Measurements from ENCODE around the gene UBE2E1.
A peak's percentile ranks its signal among the peaks of the same experiment; 100 is the strongest.
"Not testable (repeated sequence)": the region's sequence is repeated elsewhere in the genome, so short reads cannot be mapped to it uniquely, and the experiment has no call there.

Gene UBE2E1

DNA sequence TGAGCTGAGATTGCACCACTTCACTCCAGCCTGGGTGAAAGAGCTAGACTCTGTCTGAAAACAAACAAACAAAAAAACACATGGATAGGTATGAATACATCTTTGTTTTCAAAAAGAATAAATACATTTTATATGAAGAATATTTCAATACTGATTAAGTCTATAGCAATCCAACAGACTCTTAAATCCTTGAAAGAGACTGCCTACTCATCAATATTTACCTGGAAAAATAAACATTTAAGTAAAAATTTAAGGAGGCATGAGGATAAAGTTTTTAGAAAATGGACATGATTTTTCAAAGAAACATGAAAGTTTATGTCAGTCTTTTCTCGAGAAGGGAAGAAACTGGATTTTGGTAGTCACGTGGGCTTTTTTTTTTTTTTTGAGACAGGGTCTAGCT is 105.6 kb downstream of the UBE2E1 start:
- no peaks in the 10 kb centered on the region for H3K4me1 ChIP-seq (ENCODE audit: control insufficient read depth, insufficient read depth, low read length)
- H3K9ac ChIP-seq (ENCODE audit: low read length), result no peak overlapping the region
- no peak overlapping the region for H3K4me3 ChIP-seq (ENCODE audit: low read length)
- H3K36me3 ChIP-seq (ENCODE audit: control insufficient read depth, insufficient read depth, low read length), result no peaks in the 10 kb centered on the region
- no peaks in the 10 kb centered on the region for H3K27me3 ChIP-seq (ENCODE audit: control insufficient read depth, insufficient read depth, low read length)
- H3K9me3 ChIP-seq (ENCODE audit: control insufficient read depth, low read length), result no peaks in the 10 kb centered on the region

DNA sequence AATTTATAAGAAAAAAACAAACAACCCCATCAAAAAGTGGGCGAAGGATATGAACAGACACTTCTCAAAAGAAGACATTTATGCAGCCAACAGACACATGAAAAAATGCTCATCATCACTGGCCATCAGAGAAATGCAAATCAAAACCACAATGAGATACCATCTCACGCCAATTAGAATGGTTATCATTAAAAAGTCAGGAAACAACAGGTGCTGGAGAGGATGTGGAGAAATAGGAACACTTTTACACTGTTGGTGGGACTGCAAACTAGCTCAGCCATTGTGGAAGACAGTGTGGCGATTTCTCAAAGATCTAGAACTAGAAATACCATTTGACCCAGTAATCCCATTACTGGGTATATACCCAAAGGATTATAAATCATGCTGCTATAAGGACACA is 106.6 kb downstream of the UBE2E1 start:
- H3K4me3 ChIP-seq (ENCODE audit: low read length); H3K27me3 ChIP-seq (ENCODE audit: control insufficient read depth, insufficient read depth, low read length); H3K9me3 ChIP-seq (ENCODE audit: control insufficient read depth, low read length); H3K36me3 ChIP-seq (ENCODE audit: control insufficient read depth, insufficient read depth, low read length); H3K4me1 ChIP-seq (ENCODE audit: control insufficient read depth, insufficient read depth, low read length); H3K9ac ChIP-seq (ENCODE audit: low read length): not testable (repeated sequence)

DNA sequence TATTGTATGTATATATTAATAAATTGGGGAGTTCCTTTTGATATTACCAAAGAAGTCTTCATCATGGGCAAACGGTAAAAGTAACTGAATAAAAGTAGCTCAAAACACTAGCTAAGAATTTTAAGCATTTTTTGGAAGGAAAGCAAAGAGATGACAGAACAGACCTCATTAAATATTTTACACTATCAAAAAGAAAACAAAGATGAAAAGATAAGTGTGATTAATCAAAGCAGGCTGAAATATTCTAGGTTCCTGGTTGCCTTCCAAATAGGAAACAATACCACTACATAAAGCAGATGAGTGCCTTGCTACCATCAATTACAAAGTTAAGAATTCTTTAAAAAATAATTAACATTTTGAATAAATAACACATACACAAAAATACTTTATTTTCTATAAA is 107.4 kb downstream of the UBE2E1 start:
- Histone ChIP-seq H3K36me3 (ENCODE audit: control insufficient read depth, insufficient read depth, low read length) (no peaks in the 10 kb centered on the region), H3K4me1 (ENCODE audit: control insufficient read depth, insufficient read depth, low read length) (peaks cover under 1% of the 10 kb centered on the region), H3K9me3 (ENCODE audit: control insufficient read depth, low read length) (no peaks in the 10 kb centered on the region), H3K27me3 (ENCODE audit: control insufficient read depth, insufficient read depth, low read length) (no peaks in the 10 kb centered on the region), H3K4me3 (ENCODE audit: low read length) (no peak overlapping the region), H3K9ac (ENCODE audit: low read length) (no peak overlapping the region)

DNA sequence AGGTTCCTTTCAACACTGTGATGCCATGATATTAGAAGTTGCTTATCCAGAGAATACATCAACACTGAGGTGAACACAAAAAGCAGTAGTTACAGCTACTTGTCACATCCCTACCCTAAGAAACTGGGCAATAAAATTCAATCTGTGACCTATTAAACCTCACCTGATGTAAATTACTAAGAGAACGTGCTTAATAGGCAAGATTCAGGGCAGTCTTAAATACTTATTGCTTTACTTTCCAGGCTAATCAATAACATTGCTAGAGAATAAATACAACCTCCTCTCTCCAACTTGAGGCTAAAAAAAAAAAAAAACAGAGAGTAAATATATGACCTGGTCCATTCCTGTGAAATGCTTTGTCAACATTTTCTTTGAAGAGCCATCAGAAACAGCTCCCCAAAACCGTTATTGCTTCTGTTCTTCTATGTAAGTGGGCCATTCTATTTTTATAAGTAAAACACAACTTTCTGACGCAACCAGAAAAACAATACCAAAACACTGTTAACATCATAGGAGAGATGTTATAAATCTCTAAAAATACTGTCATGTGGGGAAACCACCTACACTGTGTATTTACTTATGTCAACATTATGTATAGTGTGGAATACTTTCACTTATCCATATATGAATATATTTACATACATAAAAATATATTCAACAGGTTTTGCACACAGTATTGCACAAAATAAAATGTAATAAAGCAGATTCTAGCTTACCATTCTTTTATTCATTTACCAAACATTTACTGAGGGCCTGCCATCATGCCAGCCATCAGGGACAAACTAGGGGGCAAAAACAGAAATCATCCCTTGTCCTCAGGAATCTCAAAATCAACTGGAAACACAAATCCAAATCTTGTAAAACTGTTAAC is 108.4 kb downstream of the UBE2E1 start:
- Histone ChIP-seq H3K4me3 (ENCODE audit: low read length) (no peak overlapping the region), H3K9me3 (ENCODE audit: control insufficient read depth, low read length) (no peaks in the 10 kb centered on the region), H3K4me1 (ENCODE audit: control insufficient read depth, insufficient read depth, low read length) (peaks cover 4% of the 10 kb centered on the region), H3K27me3 (ENCODE audit: control insufficient read depth, insufficient read depth, low read length) (no peaks in the 10 kb centered on the region), H3K9ac (ENCODE audit: low read length) (no peak overlapping the region), H3K36me3 (ENCODE audit: control insufficient read depth, insufficient read depth, low read length) (no peaks in the 10 kb centered on the region)

DNA sequence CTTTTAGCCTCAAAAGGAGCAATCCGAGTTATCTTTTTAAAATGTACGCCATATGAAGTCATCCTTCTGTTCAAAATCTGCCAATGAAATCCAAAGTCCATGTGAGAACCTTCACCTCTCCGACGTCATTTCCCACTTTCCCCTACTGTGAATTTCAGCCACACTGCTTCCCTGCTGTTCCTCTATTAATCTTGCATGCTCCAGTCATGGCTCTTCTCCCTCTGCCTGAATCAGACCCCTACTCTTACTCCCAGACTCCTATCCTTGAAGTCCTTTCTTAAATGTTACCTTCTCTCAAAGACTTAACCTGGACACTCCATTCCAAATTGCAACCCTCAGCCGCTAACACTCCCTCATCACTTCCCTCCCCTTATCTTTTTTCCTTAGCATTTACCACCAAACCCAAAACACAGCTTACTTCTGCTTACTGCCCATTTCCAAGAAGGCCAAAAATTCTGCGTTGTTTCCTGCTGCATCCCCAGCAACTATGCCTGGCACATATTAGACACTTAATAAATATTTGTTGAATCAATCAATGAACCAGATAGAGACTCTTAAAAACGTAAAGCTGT is 109.9 kb downstream of the UBE2E1 start:
- H3K27me3 ChIP-seq (ENCODE audit: control insufficient read depth, insufficient read depth, low read length), result no peaks in the 10 kb centered on the region
- H3K36me3 ChIP-seq (ENCODE audit: control insufficient read depth, insufficient read depth, low read length), result peaks cover 6% of the 10 kb centered on the region
- no peak overlapping the region for H3K4me3 ChIP-seq (ENCODE audit: low read length)
- no peaks in the 10 kb centered on the region for H3K9me3 ChIP-seq (ENCODE audit: control insufficient read depth, low read length)
- peaks cover 8% of the 10 kb centered on the region for H3K4me1 ChIP-seq (ENCODE audit: control insufficient read depth, insufficient read depth, low read length)
- H3K9ac ChIP-seq (ENCODE audit: low read length), result peak overlapping the region; percentile 91

DNA sequence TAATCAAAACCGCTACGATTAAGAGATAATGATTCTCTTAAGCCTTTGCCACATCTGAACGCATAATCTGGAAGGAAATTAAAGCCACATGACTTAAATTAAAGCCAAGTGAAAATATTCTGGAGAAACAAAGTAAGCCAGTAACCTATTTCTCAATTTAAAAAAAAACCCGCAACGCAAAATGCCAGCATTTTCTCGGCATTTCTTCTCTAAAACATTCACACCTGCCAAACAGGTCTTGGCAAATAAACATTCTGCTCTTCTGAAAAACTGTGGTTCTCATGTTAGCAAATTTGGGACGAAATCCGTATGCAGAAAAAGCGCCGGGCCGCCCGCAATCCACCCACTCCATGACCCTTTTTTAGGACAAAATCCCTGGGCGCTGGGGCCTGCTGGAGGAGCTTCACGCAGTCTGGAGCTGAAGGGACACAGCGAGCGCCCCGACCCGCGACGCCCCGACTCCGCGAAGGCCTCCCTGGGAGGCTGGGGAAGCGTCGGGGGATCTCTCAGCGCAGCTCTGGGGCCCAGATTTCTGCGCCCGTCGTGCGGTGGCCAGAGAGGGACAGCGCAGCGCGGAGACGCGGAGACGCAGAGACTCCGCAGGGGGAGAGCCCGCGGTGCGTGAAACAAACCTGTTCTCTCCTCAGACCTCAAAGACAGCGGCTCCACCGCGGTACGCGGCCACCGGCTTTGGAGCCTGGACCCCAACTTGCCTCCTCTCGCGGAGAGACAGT is 110.6 kb downstream of the UBE2E1 start:
- Histone ChIP-seq H3K36me3 (ENCODE audit: control insufficient read depth, insufficient read depth, low read length) (peaks cover 6% of the 10 kb centered on the region), H3K4me3 (ENCODE audit: low read length) (peak overlapping the region; percentile 87), H3K9me3 (ENCODE audit: control insufficient read depth, low read length) (no peaks in the 10 kb centered on the region), H3K27me3 (ENCODE audit: control insufficient read depth, insufficient read depth, low read length) (no peaks in the 10 kb centered on the region), H3K9ac (ENCODE audit: low read length) (peak overlapping the region; percentile 91), H3K4me1 (ENCODE audit: control insufficient read depth, insufficient read depth, low read length) (peaks cover 15% of the 10 kb centered on the region)

DNA sequence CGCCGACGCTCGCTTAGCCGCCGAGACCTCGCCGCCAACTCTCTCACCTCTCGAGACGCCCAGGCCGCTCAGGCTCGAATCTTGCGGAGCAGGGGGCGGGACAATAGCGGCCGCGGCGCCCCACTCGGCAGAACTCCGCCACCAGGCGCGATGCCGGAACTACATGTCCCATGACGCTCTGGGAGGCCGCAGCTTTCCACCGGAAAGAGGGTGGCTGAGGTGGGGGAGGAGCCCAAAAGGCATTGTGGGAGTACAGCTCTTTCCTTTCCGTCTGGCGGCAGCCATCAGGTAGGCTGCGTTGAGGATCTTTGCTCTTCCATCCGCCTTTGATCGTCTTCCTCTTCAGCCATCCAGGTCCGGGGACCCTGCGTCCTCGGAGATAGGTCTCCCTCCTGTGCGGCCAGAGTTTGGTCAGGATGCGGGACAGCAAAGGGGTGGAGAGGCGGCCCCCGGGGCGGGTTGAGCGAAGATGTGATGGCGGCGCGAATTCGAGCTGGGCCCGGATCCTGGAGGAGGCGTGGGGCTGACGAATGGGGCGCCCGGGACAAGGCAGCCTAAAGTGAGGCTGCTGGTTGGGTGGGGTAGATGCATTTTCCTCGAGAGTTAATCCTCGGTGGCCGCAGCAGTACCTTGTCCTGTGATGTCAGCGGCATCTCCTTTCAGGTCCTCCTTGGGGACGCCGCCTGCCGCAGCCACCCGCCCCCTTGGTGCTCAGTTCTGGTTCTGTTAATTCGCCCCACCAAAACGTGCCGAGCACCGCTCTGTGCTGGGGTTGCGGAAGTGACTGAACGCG is 111.3 kb downstream of the UBE2E1 start, which contains the start of the genes NKIRAS1 and RPL15:
Gene NKIRAS1, minus strand, starts transcription at position 105 of the 793 bp plus-strand sequence. CDS start 6,086 bp downstream, outside the sequence.
Gene RPL15, plus strand, starts transcription at position 247 of the 793 bp plus-strand sequence. CDS start 728 bp downstream, outside the sequence.
- peak within 1 kb of the TSS; percentile 91 for H3K9ac ChIP-seq (ENCODE audit: low read length)

DNA sequence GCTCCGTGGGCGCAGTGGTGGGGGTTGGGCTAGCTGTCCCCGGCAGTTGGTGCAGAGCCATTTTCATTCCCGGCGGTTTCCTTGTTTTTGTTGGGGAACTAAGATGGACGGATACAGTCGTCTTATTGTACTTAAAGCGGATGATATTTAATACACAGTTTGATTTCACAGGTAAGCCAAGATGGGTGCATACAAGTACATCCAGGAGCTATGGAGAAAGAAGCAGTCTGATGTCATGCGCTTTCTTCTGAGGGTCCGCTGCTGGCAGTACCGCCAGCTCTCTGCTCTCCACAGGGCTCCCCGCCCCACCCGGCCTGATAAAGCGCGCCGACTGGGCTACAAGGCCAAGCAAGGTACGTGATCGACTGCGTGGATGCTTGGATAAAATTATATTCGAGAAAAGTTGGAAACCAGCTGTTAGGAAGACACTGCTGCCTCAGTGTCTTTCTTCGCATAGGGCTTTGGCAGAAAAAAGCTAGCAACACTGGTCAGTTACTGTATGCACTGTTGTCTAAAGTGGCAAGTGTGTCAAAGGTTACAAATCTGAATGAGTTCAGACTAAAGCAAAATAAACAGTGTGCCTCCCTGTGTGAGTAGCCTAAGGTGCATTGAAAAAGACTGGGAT is 112.0 kb downstream of the UBE2E1 start:
- Histone ChIP-seq H3K4me1 (ENCODE audit: control insufficient read depth, insufficient read depth, low read length) (peaks cover 17% of the 10 kb centered on the region), H3K4me3 (ENCODE audit: low read length) (peak overlapping the region; percentile 87), H3K9ac (ENCODE audit: low read length) (peak overlapping the region; percentile 91)
- H3K27me3 ChIP-seq (ENCODE audit: control insufficient read depth, insufficient read depth, low read length); H3K36me3 ChIP-seq (ENCODE audit: control insufficient read depth, insufficient read depth, low read length); H3K9me3 ChIP-seq (ENCODE audit: control insufficient read depth, low read length): not testable (repeated sequence)

More for the DNA sequence above, 111.3 kb downstream of the UBE2E1 start, which contains the start of the genes NKIRAS1 and RPL15:
- H3K4me3 ChIP-seq (ENCODE audit: low read length), result peak within 1 kb of the TSS; percentile 87
- H3K27me3 ChIP-seq (ENCODE audit: control insufficient read depth, insufficient read depth, low read length), result no peaks in the 10 kb centered on the region
- H3K9me3 ChIP-seq (ENCODE audit: control insufficient read depth, low read length), result no peaks in the 10 kb centered on the region
- peaks cover 6% of the 10 kb centered on the region for H3K36me3 ChIP-seq (ENCODE audit: control insufficient read depth, insufficient read depth, low read length)
- peaks cover 17% of the 10 kb centered on the region for H3K4me1 ChIP-seq (ENCODE audit: control insufficient read depth, insufficient read depth, low read length)

DNA sequence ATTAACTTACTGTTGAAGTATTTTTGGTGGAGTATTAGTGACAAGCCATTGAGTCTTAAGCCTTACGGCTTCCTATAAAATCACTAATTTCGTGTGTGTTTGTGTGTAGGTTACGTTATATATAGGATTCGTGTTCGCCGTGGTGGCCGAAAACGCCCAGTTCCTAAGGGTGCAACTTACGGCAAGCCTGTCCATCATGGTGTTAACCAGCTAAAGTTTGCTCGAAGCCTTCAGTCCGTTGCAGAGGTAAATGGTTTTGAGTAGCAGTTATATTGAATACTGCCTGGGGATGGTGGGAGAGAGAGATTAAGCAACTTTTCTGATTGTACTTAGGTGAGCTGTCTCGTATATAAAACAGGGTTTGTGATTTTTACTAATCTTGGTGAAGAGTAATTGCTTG is 112.6 kb downstream of the UBE2E1 start:
- not testable (repeated sequence) for H3K27me3 ChIP-seq (ENCODE audit: control insufficient read depth, insufficient read depth, low read length); H3K9me3 ChIP-seq (ENCODE audit: control insufficient read depth, low read length); H3K36me3 ChIP-seq (ENCODE audit: control insufficient read depth, insufficient read depth, low read length)
- peaks cover 17% of the 10 kb centered on the region for H3K4me1 ChIP-seq (ENCODE audit: control insufficient read depth, insufficient read depth, low read length)
- peak overlapping the region; percentile 91 for H3K9ac ChIP-seq (ENCODE audit: low read length)
- H3K4me3 ChIP-seq (ENCODE audit: low read length), result peak overlapping the region; percentile 87

DNA sequence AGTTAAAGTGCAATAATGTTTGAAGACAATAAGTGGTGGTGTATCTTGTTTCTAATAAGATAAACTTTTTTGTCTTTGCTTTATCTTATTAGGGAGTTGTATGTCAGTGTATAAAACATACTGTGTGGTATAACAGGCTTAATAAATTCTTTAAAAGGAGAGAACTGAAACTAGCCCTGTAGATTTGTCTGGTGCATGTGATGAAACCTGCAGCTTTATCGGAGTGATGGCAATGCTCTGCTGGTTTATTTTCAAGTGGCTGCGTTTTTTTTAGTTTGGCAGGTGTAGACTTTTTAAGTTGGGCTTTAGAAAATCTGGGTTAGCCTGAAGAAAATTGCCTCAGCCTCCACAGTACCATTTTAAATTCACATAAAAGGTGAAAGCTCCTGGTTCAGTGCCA is 113.9 kb downstream of the UBE2E1 start:
- Histone ChIP-seq H3K27me3 (ENCODE audit: control insufficient read depth, insufficient read depth, low read length) (no peaks in the 10 kb centered on the region), H3K9ac (ENCODE audit: low read length) (no peak overlapping the region), H3K9me3 (ENCODE audit: control insufficient read depth, low read length) (no peaks in the 10 kb centered on the region), H3K4me3 (ENCODE audit: low read length) (no peak overlapping the region), H3K36me3 (ENCODE audit: control insufficient read depth, insufficient read depth, low read length) (peaks cover 6% of the 10 kb centered on the region), H3K4me1 (ENCODE audit: control insufficient read depth, insufficient read depth, low read length) (peaks cover 17% of the 10 kb centered on the region)

DNA sequence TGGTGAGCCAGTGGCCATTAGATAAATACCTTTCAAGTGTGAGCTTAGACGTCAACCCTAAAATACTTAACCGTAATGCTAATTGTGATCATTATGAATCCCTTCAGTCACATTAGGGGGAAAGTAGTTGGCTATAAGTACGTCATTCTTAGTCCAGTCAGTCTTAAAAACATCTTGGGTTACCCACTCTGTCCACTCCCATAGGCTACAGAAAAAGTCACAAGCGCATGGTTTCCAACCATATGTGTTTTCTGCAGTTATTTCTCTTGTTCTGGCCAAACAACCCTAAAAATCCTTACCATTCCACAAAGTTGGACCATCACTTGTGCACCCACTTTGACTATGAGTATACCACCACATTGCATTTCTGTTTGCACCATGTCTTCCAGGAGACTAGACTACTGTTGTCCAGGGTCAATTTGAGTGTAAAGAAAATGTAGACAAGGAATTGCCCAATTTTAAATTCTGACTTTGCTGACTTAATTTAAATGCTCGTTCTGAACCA is 114.4 kb downstream of the UBE2E1 start:
- H3K27me3 ChIP-seq (ENCODE audit: control insufficient read depth, insufficient read depth, low read length), result no peaks in the 10 kb centered on the region
- peaks cover 17% of the 10 kb centered on the region for H3K4me1 ChIP-seq (ENCODE audit: control insufficient read depth, insufficient read depth, low read length)
- peaks cover 6% of the 10 kb centered on the region for H3K36me3 ChIP-seq (ENCODE audit: control insufficient read depth, insufficient read depth, low read length)
- H3K4me3 ChIP-seq (ENCODE audit: low read length), result no peak overlapping the region
- H3K9me3 ChIP-seq (ENCODE audit: control insufficient read depth, low read length), result no peaks in the 10 kb centered on the region
- H3K9ac ChIP-seq (ENCODE audit: low read length), result no peak overlapping the region

Data from mucosa of stomach (tissue), 1 donor.